ENCODE results near the gene SMDT1. TPM values are rescaled to one million over a fixed set of nuclear protein-coding genes. Genes with fewer than 3 reads are reported as not detected.
"Not testable (repeated sequence)": the region's sequence is repeated elsewhere in the genome, so short reads cannot be mapped to it uniquely, and the experiment has no call there.

SMDT1 gene
- total and polyA plus RNA-seq, 9 of the 15 experiments (the other 6 are each of a cell fraction or from before 2014, with no cell fraction given), result 7.9 to 65.2 (median 14.3) TPM

DNA sequence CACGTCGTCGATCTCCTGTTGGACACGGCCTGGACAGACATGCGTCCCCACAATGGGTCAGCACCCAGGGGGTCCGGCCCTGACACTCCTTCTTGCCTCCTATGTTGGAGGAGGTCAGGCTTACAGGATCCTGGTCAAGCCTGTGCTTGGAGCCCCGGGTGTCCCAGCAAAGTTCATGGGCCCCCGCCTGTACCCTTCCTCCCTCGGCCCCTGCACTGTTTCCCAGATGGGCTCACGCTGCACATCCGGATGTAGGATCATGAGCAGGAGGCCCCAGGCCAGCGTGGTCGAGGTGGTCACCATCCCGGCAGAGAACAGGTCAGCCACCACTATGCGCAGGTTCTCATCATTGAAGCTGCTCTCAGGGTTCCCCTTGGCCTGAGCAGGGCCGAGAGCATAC, 48.1 kb downstream of the SMDT1 start:
- CTCF ChIA-PET (ENCODE audit: low intra/inter-chr PET ratio), result no interaction called here
- POLR2A ChIA-PET, result interaction anchor here (0.7 kb wide), 1 partner anchor 34 kb away, joined by 3 read pairs; no protein-coding TSS in a partner anchor
- H3K36me3 ChIP-seq (ENCODE audit: control insufficient read depth, insufficient read depth, low read length), result no peaks in the 10 kb centered on the region
- no peak for FAIRE-seq
- no peak overlapping the region for H2AFZ ChIP-seq (ENCODE audit: low read depth, low read length)
- H3K27me3 ChIP-seq (ENCODE audit: control insufficient read depth in 2 of 2, insufficient read depth in 2 of 2, low read length in 2 of 2), result no peaks in the 10 kb centered on the region
- intact Hi-C loops (cut with micrococcal nuclease), result no loop called here
- TF ChIP-seq CUX1 (CRISPR knock-in tag; IDR thresholded peaks at IDR 0.05), result no peak
- no peak for TF ChIP-seq ETS2 (tag; IDR thresholded peaks at IDR 0.05; ENCODE audit: borderline replicate concordance, poor library complexity, severe bottlenecking)
- TF ChIP-seq ZNF668 (CRISPR knock-in tag; IDR thresholded peaks at IDR 0.05), result no peak
- H3K9me3 ChIP-seq (replicated peaks; ENCODE audit: control insufficient read depth, insufficient read depth, low read depth, low read length), result no peaks in the 10 kb centered on the region
- no peak overlapping the region for H3K4me3 ChIP-seq
- H3K27ac ChIP-seq (ENCODE audit: extremely low read depth, low read depth, low read length), result no peak overlapping the region
- ATAC-seq, result no peak
- DNase-seq (ENCODE audit: extremely low read depth in 1 of 4, low spot score in 3 of 4), result no peak
- H3K4me1 ChIP-seq (replicated peaks in 1 of 2; ENCODE audit: control insufficient read depth in 2 of 2, insufficient read depth in 2 of 2, low read length in 2 of 2), result peaks cover 0 to 11% of the 10 kb centered on the region in 2 experiments; a peak in 2 of 5 replicates
- 43% methylated on average over 7 of the region's 16 CpGs for WGBS (ENCODE audit: insufficient coverage, low coverage, missing lambda C conversion rate)
- no peaks in the 10 kb centered on the region for H4K20me1 ChIP-seq (replicated peaks; ENCODE audit: control insufficient read depth, insufficient read depth, low read length)
- no peaks in the 10 kb centered on the region for H3K9me1 ChIP-seq (ENCODE audit: control insufficient read depth, insufficient read depth, low read length)
- H3K4me2 ChIP-seq (ENCODE audit: insufficient read depth, low read length), result no peak overlapping the region
- BruUV-seq (replicated peaks), result no TSS peak
- no peaks in the 10 kb centered on the region for H3K79me2 ChIP-seq (ENCODE audit: control insufficient read depth, insufficient read depth, low read length)
- no peak overlapping the region for H3K9ac ChIP-seq (ENCODE audit: insufficient read depth in 1 of 2, low read depth in 2 of 2, low read length in 2 of 2)
- in situ Hi-C loops (cut with MboI), result no loop called here

- intact Hi-C loops (cut with micrococcal nuclease); DNase-seq (ENCODE audit: extremely low read depth in 1 of 4, low spot score in 3 of 4); H3K27ac ChIP-seq (ENCODE audit: extremely low read depth, low read depth, low read length); H3K4me3 ChIP-seq; H3K4me2 ChIP-seq (ENCODE audit: insufficient read depth, low read length); H2AFZ ChIP-seq (ENCODE audit: low read depth, low read length); in situ Hi-C loops (cut with MboI); H4K20me1 ChIP-seq (replicated peaks; ENCODE audit: control insufficient read depth, insufficient read depth, low read length); H3K9ac ChIP-seq (ENCODE audit: insufficient read depth in 1 of 2, low read depth in 2 of 2, low read length in 2 of 2); H3K36me3 ChIP-seq (ENCODE audit: control insufficient read depth, insufficient read depth, low read length); H3K79me2 ChIP-seq (ENCODE audit: control insufficient read depth, insufficient read depth, low read length); FAIRE-seq; H3K9me1 ChIP-seq (ENCODE audit: control insufficient read depth, insufficient read depth, low read length); CTCF ChIA-PET (ENCODE audit: low intra/inter-chr PET ratio); H3K27me3 ChIP-seq (ENCODE audit: control insufficient read depth in 2 of 2, insufficient read depth in 2 of 2, low read length in 2 of 2); H3K9me3 ChIP-seq (replicated peaks; ENCODE audit: control insufficient read depth, insufficient read depth, low read depth, low read length); BruUV-seq (replicated peaks); ATAC-seq: not testable (repeated sequence)
- POLR2A ChIA-PET, result interaction anchor here (0.7 kb wide), 1 partner anchor 34 kb away, joined by 3 read pairs; no protein-coding TSS in a partner anchor
- WGBS (ENCODE audit: insufficient coverage, low coverage, missing lambda C conversion rate), result 27% methylated on average over 6 of the region's 13 CpGs
- peaks cover 0 to 12% of the 10 kb centered on the region in 2 experiments; a peak in 2 of 5 replicates for H3K4me1 ChIP-seq (replicated peaks in 1 of 2; ENCODE audit: control insufficient read depth in 2 of 2, insufficient read depth in 2 of 2, low read length in 2 of 2)
Observed at GRCh38 chr22:42128007-42128406, 48.5 kb downstream of the SMDT1 start.

Data from K562 (cell line).